GM18499 (cell line): ENCODE results near the gene SLC66A2.

Source experiments
- ATAC-seq: cut with Tn5 transposase; IDR thresholded peaks from one replicate; pipeline ENCODE4 v1.9.1; 2021; ENCODE audit warnings: moderate number of reproducible peaks; ENCODE audit not compliant: insufficient read depth, unreplicated experiment

SLC66A2 gene

DNA sequence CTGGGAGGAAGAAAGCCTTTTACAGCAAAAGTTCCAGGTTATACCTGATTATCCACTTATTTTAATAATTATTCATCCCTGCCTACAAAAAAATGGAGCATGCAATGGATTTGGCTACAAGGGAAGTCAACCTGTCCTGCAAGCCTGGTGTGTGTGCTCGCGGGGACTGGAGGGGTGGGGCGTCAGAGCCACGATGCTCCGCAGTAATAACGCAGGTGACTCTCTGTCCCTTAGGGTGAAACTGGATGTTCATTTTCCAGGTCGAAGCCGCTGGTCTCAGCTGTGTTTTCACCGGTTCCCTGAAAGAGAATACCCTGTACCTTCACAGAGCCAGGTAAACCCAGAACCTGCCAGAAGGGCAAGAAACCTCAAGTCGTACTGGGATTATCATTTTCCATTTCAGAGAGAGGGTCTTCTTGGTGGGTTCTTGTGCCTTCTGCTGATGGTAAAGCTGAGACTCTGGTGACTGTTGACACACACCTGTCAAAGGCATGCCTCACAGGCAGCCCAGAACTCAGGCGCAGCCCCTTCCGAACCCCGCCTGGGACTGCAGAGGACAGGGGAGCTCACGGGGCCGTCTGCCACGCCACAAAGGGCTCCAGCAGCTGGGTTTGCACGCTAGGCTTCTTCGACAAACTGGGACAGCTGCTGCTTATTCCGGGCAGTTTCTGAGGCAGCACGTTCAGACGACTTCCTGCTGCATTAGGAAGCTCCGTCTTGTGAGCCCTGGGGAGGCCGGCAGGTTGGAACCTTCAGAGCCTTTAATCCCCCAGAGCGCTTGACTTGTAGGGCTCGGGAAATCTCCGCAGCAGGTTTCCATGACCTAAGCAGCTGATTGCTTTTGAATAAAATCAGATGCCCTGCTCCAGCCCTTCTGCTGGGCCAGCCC, 95.1 kb downstream of the SLC66A2 start:
- ATAC-seq, result no peak

DNA sequence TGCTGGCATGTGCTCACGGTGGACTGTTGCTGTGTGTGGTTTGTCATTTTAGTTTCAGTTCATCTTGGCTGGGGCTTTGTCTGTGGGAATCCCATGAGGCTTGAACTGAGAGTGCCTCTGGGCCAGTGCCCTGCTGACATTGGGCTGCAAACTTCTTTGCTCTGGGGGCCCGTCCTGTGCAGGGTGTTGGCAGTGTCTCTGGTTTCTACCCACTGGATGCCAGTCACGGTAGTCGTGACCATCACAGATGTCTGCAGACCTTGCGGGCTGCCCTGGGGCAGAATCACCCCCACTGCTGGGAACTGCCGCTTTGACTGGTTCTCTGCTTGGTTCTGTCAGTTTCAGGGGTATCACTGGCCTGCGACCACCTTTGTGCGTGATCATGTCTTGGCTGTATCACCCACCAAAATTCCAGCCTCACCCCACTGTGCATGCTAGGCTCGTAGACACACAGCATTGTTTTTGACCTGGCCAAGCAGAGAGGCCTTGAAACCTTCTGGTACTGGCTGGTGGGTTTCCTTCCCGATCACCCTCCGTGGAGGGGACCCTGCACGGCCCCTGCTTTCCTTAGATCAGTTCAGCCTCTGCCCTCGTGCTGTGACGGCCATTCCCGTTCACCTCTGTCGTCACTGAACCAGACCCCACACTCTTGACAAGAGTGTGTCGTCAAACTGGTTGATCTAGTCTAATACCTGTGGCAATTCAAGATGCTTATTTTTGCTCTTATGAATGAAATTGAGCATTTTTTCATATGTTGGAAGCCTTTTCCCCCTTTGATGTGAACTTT, 96.1 kb downstream of the SLC66A2 start:
- ATAC-seq, result peak; percentile 82

DNA sequence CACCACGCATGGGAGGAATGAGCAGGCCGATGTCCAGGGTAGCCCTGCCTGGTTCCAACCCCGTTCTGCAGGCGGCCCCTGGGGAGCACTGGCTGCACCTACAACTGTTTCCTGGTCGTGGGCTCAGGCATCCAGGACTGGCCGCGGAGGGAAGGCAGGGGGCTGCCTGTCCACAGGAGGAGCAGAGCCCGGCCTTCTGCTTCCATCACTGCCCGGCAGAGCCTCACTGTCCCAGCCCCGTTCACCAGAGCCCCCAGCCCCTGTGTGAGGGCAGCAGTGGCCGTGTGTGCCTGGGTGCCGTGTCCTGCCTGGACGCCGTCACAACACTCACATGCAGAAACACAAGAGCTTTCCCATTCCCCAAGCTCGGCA, 97.5 kb downstream of the SLC66A2 start:
- ATAC-seq, result no peak

DNA sequence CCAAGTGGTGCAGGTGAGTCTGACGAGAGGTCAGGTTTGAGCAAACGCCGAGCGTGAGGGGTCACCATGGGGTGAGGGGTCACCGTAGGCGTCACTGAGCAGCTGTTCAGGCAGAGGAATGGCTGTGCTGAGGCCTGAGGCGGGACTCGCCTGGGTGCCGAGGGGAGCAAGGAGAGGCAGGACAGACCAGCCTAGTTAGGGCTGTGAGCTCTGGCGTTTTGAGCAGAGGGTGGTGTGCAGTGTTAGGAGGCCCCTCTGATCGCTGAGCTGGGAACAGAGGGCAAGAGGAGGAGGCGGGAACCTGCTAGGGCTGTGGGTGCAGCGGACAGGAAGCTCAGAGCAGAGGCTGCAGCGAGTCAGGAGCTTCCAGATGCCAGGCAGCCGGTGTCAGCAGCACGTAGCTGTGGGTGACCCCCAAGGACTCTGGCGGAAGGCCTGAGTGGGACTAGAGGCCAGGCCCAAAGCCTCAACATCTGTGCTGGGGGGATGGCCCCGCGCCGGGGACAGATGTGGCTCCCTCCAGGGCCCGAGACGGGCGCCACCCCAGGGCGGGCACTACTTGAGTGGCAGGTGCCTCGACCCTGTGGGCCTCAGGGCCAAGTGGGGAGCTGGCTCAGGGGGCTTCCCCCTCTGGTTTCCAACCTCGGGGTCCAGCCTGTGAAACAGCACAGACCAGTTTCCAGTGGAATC, 98.0 kb downstream of the SLC66A2 start:
- ATAC-seq, result no peak

DNA sequence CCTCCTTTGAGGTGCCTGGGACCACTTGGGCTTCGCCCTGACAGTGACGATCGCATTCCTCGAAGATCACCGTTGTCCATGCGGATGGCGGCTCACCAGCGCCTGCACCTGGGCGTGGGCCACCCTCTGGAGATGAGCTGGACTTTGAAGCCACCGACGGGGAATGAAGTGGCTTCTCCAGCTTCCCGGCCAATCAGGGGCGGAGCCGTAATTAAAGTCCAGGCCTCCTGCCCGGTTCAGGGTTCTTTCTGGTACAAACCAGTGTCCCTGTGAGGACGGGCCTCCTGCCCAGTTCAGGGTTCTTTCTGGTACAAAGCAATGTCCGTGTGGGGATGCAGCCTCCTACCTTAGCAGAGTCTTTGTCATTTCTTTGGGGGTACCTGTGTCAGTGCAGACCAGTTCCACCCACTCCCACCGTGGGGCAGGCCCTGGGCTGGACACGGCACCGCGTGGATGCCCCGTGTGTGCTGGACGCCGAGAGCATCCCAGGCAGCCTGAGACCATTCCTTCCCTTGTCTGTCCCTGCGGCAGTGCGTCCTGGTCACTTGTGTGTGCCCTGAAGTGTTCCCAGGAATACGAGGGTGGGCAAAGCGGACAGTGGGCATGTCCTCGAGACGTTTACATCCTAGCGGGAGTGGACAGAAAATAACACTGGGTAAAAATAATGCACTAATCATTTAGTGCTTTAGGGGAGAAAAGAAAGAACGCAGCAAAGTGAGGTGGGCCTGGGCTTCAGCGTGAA, 98.7 kb downstream of the SLC66A2 start:
- no peak for ATAC-seq
